Cardiac fibroblast (primary cell): ENCODE data around the gene TDRD7.

Experiments used
- DNase-seq, 2 donors: peaks; one replicate each; pipeline versions ENCODE4 v3.0.0 to v3.0.0-alpha.2; 2010; ENCODE audit warnings: low read depth in 2 of 2
- H3K4me3 ChIP-seq, 2 donors: replicated peaks in 1 of 2; 1 replicate in 1 of 2; 2 replicates in 1 of 2; pipeline ENCODE4 v1.5.1; 2011; ENCODE audit warnings: low read depth in 2 of 2, low read length in 2 of 2, mild to moderate bottlenecking in 2 of 2, moderate library complexity in 1 of 2
- CTCF ChIP-seq: IDR thresholded peaks from one replicate; pipeline ENCODE4 v1.5.1; 2011; ENCODE audit warnings: low read depth, mild to moderate bottlenecking, low read length, inconsistent platforms

The TDRD7 gene

GRCh38 chr9:97525451-97525850 is 113.6 kb downstream of the TDRD7 start:
- DNase-seq = no peak
- TF ChIP-seq CTCF = no peak
- no peak overlapping the region for H3K4me3 ChIP-seq

GRCh38 chr9:97526895-97527575 is 115.1 kb downstream of the TDRD7 start:
- H3K4me3 ChIP-seq = no peak overlapping the region
- TF ChIP-seq CTCF = no peak
- DNase-seq = no peak

- no peak for TF ChIP-seq CTCF
- H3K4me3 ChIP-seq = no peak overlapping the region
- DNase-seq = no peak
Measured at GRCh38 chr9:97527626-97528528, 116.0 kb downstream of the TDRD7 start.

GRCh38 chr9:97528529-97529230 is 116.8 kb downstream of the TDRD7 start:
- no peak overlapping the region for H3K4me3 ChIP-seq
- DNase-seq = no peak
- no peak for TF ChIP-seq CTCF

GRCh38 chr9:97529363-97530076 is 117.6 kb downstream of the TDRD7 start:
- no peak overlapping the region for H3K4me3 ChIP-seq
- no peak for TF ChIP-seq CTCF
- peak; percentile 31 to 70 for DNase-seq

- TF ChIP-seq CTCF = no peak
- H3K4me3 ChIP-seq = no peak overlapping the region
- DNase-seq = no peak
Measured at GRCh38 chr9:97531888-97532376, 120.0 kb downstream of the TDRD7 start.
